H1 (cell line): Measurements from ENCODE around the gene MAGI1. TPM values are rescaled to one million over a fixed set of nuclear protein-coding genes. Genes with fewer than 3 reads are reported as not detected.

ENCODE experiments used
- ATF2 ChIP-seq: IDR thresholded peaks from 2 replicates; pipeline ENCODE4 v1.6.1; 2012; ENCODE audit warnings: low read length, inconsistent platforms
- CHD7 ChIP-seq: fragments of 300-600 bp; sonication (generic); IDR thresholded peaks from 2 replicates; pipeline ENCODE4 v1.7.1; 2012; ENCODE audit warnings: low read length, moderate library complexity, mild to moderate bottlenecking, inconsistent platforms; ENCODE audit not compliant: insufficient replicate concordance
- CREB1 ChIP-seq: IDR thresholded peaks from 2 replicates; pipeline ENCODE4 v1.6.1; 2012; ENCODE audit warnings: inconsistent platforms
- E2F6 ChIP-seq: IDR thresholded peaks from 2 replicates; pipeline ENCODE4 v1.6.1; 2012; ENCODE audit warnings: inconsistent platforms
- SAP30 ChIP-seq: fragments of 300-600 bp; sonication (generic); IDR thresholded peaks from 2 replicates; pipeline ENCODE4 v1.7.1; 2012; ENCODE audit warnings: low read length, moderate library complexity, mild to moderate bottlenecking, inconsistent platforms; ENCODE audit not compliant: insufficient read depth, insufficient replicate concordance
- polyA plus RNA-seq, 7 experiments: library from polyadenylated mRNA; depleted of rRNA in 3 of 7; stranded (reverse) in 5 of 7; unstranded in 2 of 7; fragments of >200 nt in 5 of 7; fragments of 200-250 nt in 2 of 7; gene quantifications; 1 replicate in 5 of 7; 2 replicates in 1 of 7; 4 replicates in 1 of 7; pipeline versions ENCODE4 v1.2.1 to v1.2.3, GENCODE V29; 2011 to 2013; ENCODE audit warnings: missing spikeins in 2 of 7, mixed read lengths in 2 of 7
- total RNA-seq: library from RNA; stranded (reverse); fragmentation: NEBNext Ultra II Directional; extraction: Animal tissue kit (Norgen Biotek cat#: 25700); gene quantifications from 2 replicates; pipeline ENCODE4 v1.2.1, GENCODE V29; 2021

The MAGI1 gene
- total and polyA plus RNA-seq, 2 of the 8 experiments (the other 6 are each of a cell fraction or from before 2014, with no cell fraction given): 19.8 to 78.0 TPM

GRCh38 chr3:66080167-66080566 is 41.4 kb upstream of the MAGI1 start (continued):
- TF ChIP-seq ATF2 (no peak), CREB1 (no peak), E2F6 (no peak), CHD7 (no peak), SAP30 (no peak)
